NCI-H82 (cell line): ENCODE results near the gene CADM1.
A peak's percentile ranks its signal among the peaks of the same experiment; 100 is the strongest.

Experiments used
- DNase-seq: peaks from one replicate; lab custom pipeline; 2025; lab: John Stamatoyannopoulos, UW

Gene CADM1

DNA sequence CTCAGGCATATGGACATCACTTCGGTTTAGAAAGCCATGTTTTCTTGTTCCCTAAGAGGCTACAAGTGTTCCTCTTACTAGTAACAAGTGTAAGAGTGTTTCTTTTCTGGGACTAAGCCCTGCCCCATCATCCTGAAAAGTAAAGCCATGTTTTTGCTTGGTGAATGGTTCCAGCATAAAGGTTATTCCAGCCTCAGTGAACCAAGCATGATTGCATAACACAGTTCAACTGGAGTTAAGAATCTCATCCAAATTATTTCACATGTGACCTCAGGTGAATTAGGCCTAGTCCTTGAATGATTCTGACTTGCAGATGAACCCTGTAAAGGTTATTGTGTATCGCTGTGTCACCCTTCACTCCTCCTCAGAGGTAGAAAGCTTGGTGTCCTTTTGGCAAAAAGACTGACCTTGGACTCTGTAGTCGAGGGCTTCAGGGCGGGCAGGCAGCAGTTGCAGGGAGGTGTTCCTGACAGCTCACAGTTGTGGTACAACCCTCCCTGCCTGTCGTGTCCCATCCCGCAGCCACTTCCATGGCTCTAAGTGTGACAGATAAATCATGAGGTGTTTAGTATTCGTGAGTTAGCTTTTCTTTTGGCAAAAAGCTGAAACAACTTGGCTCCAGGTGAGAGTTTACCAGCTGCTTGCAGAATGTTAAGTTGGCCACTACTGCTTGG lies 321.8 kb downstream of the CADM1 start:
- no peak for DNase-seq

GRCh38 chr11:115181538-115181937 lies 322.7 kb downstream of the CADM1 start:
- no peak for DNase-seq

GRCh38 chr11:115180272-115180671 lies 323.9 kb downstream of the CADM1 start:
- peak; percentile 79 for DNase-seq

DNA sequence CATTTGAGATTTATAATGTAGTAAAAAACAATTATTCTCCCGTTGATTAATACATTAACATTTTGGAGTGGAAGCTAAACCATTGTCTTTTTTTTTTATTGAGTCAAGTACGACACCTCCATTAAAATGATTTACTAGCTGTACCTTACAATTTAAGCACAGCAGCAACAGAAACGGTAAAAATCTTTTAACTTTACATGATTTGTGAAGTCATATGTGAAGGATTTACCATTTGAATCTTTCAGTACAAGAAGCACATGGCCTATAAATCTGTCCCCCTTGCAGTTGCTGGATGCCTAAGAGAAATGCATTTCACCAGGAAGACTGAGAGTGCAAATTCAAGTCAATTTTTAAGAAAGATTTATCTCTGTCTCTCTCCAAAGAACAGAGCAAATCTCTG lies 324.6 kb downstream of the CADM1 start:
- no peak for DNase-seq

DNA sequence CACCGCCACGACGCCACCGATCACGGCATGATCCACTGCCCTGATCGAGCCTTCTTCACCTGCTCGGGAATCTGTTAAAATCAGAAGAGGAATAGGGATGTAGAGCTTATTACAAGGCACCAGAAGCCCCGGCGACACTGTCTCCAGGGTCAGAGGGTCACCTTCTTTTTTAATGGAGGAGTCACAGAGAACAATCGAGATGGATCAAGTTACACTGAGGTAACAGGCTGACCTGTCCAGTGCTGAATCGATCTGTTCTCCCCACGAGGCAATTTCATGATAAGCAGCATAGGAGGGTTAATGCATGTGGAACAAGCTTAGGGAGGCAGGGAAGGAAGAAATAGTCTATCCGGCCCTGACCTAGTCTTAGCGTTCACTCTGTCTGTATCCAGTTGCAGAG lies 325.5 kb downstream of the CADM1 start:
- no peak for DNase-seq

DNA sequence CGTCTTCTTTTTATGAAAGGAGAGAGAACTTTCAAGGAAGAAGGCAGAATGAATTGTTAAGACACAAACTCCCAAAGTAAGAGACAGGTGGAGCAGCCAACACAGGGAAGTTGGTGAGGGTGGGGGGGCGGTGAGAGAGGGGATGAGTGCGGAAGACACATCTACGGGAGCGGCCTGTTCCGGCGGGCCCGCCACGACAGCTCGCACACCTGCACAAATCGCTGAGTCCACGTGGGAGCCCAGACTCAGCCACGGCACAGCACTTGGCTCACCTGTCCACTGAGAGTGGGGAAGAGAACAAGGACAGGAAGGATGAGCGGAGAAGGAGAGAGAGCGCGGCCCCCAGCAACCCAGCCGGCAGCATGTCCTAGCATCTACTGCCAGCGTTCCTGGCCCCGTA lies 331.1 kb downstream of the CADM1 start:
- DNase-seq: no peak

DNA sequence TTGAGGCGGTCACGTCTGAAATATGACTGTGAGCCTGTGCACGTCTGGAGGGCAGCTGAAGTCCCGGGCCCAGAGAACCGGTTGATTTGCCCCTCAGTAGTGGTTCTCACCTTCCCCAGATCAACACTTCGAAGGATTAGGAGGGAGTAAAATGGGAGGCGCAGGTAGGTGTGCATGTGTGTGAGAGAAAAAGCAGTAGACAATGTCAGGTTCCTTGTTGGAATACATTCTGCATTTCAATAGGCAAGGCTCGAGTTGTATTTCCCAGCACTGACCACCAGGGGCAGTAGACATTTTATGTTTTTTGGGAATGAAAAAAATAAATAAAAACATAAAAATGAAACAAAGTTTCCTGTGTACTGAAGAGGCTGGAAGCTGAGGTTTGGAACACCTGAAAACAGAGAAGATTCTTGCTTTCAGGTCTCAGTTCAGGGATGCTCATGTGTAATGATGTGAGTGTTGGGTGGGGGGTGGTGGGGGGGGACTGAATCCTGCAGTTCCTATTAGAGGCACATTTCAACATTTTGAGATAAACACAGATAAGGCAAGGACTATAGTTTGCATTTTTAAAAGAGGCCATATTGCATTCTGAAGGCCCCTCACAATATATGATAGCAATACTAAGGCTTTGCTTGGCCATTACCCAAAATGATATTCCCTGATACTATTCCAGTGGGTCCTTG lies 333.9 kb downstream of the CADM1 start:
- DNase-seq: peak; percentile 76

- no peak for DNase-seq
Measured at GRCh38 chr11:115169251-115169650, 335.0 kb downstream of the CADM1 start.

- no peak for DNase-seq
Measured at GRCh38 chr11:115168686-115169085, 335.5 kb downstream of the CADM1 start.

- no peak for DNase-seq
Measured at GRCh38 chr11:115168229-115168671, 336.0 kb downstream of the CADM1 start.

GRCh38 chr11:115167456-115167855 lies 336.8 kb downstream of the CADM1 start:
- no peak for DNase-seq

DNA sequence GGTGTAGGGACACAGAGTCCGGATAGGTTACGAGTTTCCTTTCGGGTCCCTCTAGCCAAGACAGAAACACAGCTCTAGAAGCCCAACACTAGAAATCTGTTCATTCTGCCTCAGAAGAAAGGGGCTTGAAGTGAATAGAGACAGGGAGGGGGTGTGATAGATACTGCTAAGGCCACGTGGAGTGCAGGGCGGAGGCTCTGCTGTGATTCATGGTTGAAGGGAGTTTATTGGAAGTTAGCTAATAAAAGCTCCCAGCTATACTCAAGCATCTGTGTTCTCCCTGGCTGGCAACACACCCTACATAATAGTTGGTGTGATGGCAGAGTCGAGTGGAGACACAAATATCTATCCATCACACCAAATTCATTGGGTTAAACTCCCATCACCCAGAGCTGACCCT lies 337.4 kb downstream of the CADM1 start:
- DNase-seq: no peak

DNA sequence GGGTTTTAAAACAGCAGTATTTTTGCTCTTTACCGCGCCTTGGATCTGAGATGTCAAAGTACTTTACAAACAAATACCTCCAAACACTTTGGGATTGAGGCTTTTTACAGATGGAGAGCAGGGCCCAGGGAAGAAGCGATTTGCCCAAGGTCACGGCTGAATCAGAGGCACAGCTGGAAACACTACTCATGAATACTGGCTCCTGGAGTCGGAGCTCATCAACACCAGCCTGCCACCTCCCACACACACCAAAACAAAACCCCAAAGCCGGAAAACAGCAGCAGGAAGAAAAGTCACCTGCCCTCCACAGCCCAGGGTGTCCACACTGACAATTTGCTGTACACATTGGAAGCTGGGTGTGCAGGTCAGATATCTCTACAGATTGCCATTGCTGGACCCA lies 339.4 kb downstream of the CADM1 start:
- DNase-seq: no peak

GRCh38 chr11:115162919-115163318 lies 341.3 kb downstream of the CADM1 start:
- no peak for DNase-seq

GRCh38 chr11:115161876-115162275 lies 342.3 kb downstream of the CADM1 start:
- no peak for DNase-seq

GRCh38 chr11:115159207-115159606 lies 345.0 kb downstream of the CADM1 start:
- no peak for DNase-seq

DNA sequence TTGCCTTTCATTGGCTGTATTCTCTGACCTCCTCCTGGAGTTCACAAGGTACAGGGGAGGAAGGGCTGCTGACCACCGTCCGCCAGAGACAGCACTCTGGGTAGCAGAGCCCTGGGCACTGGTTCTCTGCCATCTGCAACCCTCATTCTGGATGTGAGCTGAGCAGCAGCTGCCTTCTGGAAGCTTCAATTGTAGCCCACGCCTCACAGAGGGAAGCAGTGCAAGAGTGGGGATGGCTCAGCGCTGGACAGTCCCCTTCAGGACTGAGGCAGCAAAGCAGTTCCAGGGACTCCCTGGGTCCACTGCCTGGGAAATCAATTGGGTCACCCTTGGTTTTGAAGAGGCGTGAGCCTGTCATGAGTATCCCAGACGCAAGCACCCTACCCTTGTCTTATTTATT lies 346.2 kb downstream of the CADM1 start:
- no peak for DNase-seq

DNA sequence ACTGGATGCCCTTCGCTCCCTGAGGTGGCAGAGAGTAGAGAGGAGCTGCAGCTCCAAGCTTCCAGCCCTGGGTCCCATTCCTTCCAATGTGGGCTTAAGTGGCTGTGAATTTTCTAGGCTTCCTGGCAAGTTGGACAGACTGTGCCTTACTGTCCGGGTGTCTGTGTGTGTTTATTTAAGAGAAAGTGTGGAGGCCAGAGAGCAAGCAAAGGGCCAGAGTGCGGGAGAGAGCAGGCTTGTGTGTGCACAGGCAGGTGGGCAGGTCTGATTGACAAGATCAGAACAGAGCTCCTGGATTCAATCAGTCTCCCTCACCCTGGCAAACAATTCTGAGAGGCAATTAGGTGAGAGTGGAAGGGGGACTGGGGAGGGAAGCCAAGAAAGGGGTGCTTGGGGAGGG lies 347.0 kb downstream of the CADM1 start:
- DNase-seq: no peak

GRCh38 chr11:115155978-115156377 lies 348.2 kb downstream of the CADM1 start:
- no peak for DNase-seq

DNA sequence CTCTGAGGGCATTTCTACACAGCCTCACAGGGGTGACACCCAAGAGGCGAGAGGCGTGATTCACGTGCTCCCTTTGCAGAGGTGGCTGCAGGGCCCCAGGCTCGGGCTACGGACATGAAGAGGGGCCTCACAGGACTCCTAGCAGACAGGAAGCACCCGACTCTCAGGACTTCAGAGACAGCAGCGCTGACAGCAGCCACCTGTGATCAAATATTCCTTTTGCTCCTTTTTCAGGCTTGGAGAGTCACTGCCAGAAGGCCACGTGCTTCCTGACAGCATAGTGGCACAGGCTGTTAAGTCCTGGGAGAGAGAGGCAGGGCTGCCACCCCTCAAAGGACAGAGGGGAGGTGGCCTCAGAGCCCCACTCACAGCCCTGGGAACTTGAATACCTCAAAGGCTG lies 348.9 kb downstream of the CADM1 start:
- DNase-seq: no peak

DNA sequence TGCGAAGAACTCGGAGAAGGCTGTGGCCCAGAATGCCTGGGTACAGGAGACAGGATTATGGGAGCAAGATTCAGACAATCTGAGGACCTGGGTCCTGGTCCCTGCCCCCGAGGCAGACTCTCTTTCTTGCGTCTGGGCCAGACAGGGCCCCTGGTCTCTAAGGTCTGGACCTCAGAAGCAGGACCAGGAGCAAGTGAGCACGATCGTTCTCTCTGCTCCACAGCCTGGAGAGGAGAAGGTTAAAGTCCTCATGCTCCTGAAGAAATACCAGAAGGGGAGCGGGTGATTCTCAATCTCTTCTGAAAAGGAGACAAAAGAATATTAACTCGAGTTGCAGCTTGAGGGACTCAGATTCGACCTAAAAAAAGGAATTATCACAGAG lies 349.9 kb downstream of the CADM1 start:
- DNase-seq: no peak

GRCh38 chr11:115153731-115154354 lies 350.4 kb downstream of the CADM1 start:
- no peak for DNase-seq

DNA sequence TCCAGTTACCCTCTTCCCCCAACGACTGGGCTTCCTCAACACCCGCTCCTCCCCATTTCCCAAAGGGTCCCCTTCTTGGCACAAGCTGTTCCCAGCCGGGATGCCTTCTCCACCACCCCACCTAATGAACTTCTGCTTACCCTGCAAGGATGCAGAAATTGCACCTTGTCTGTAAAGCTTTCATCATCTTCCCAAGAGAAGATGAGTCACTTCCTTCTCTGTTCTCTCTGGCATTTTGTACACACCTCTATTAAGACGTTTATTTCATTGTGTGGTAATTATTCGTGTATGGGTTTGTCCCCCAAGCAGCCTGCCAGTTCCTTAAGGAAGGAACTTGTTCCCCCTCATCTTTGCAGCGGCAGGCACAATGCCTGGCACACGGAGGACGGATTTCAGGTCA lies 351.1 kb downstream of the CADM1 start:
- no peak for DNase-seq
